Smooth muscle cell (in vitro differentiated cells): ENCODE measurements around the gene FAM98C. TPM values are rescaled to one million over a fixed set of nuclear protein-coding genes. Genes with fewer than 3 reads are reported as not detected.
"Not testable (repeated sequence)": the region's sequence is repeated elsewhere in the genome, so short reads cannot be mapped to it uniquely, and the experiment has no call there.

Source experiments
- DNase-seq: peaks from one replicate; lab custom pipeline; 2025; ENCODE audit not compliant: unreplicated experiment; lab: John Stamatoyannopoulos, UW
- H2AFZ ChIP-seq: fragments of 200-600 bp; sonication (generic); 2 replicates; pipeline ENCODE4 v1.6.0; 2016; ENCODE audit warnings: antibody characterized with exemption, low read depth, mild to moderate bottlenecking
- H3F3A ChIP-seq: fragments of 200-600 bp; sonication (generic); 2 replicates; pipeline ENCODE4 v1.6.0; 2017; ENCODE audit warnings: antibody characterized with exemption, low read depth
- H3K27ac ChIP-seq: fragments of 200-600 bp; sonication (generic); 2 replicates; pipeline ENCODE4 v1.5.1; 2016; ENCODE audit warnings: low read depth, mild to moderate bottlenecking
- H3K27me3 ChIP-seq: fragments of 200-600 bp; sonication (generic); 2 replicates; pipeline ENCODE4 v1.6.1; 2016; ENCODE audit warnings: low read depth, mild to moderate bottlenecking
- H3K36me3 ChIP-seq: fragments of 200-600 bp; sonication (generic); 2 replicates; pipeline ENCODE4 v1.5.1; 2016; ENCODE audit warnings: low read depth
- H3K4me1 ChIP-seq: fragments of 200-600 bp; sonication (generic); 2 replicates; pipeline ENCODE4 v1.5.1; 2016; ENCODE audit warnings: low read depth
- H3K4me2 ChIP-seq: fragments of 200-600 bp; sonication (generic); 2 replicates; pipeline ENCODE4 v1.6.0; 2016; ENCODE audit warnings: mild to moderate bottlenecking
- H3K4me3 ChIP-seq: fragments of 200-600 bp; sonication (generic); 2 replicates; pipeline ENCODE4 v1.5.1; 2016; ENCODE audit warnings: mild to moderate bottlenecking
- H3K79me2 ChIP-seq: fragments of 200-600 bp; sonication (generic); 2 replicates; pipeline ENCODE4 v1.6.0; 2016; ENCODE audit warnings: low read depth, mild to moderate bottlenecking
- H3K9ac ChIP-seq: fragments of 200-600 bp; sonication (generic); 2 replicates; pipeline ENCODE4 v1.6.0; 2016; ENCODE audit warnings: low read depth
- H3K9me3 ChIP-seq: fragments of 200-600 bp; sonication (generic); replicated peaks from 2 replicates; pipeline ENCODE4 v1.5.1; 2016; ENCODE audit warnings: low read depth
- H4K20me1 ChIP-seq: fragments of 200-600 bp; sonication (generic); 2 replicates; pipeline ENCODE4 v1.6.0; 2016; ENCODE audit warnings: low read depth
- CTCF ChIP-seq: fragments of 200-600 bp; sonication (generic); IDR thresholded peaks from 2 replicates; pipeline ENCODE4 v1.5.1; 2017; ENCODE audit warnings: borderline replicate concordance, mild to moderate bottlenecking, antibody characterized with exemption; ENCODE audit not compliant: insufficient read depth, poor library complexity, severe bottlenecking
- WGBS: methylation state at CpG from one replicate; pipeline ENCODE4 v1.1.7; 2016; ENCODE audit warnings: low lambda C conversion rate; 5-methylcytosine and 5-hydroxymethylcytosine counted together
- polyA plus RNA-seq: library from polyadenylated mRNA; unstranded; fragments of >200 nt; fragmentation: Nextera tagmentation; extraction: Ambion mirVana; gene quantifications from 2 replicates; pipeline ENCODE4 v1.2.1, GENCODE V29; 2016
- total RNA-seq: library from RNA; depleted of rRNA; stranded (reverse); fragments of >200 nt; gene quantifications from 2 replicates; pipeline ENCODE4 v1.2.3, GENCODE V29; 2014

The FAM98C gene
- total and polyA plus RNA-seq, 2 experiments from 2014 or later, result 8.5 to 15.9 TPM

- no peak overlapping the region for H3K4me3 ChIP-seq
- H3K36me3 ChIP-seq, result no peaks in the 10 kb centered on the region
- H3F3A ChIP-seq, result no peaks in the 10 kb centered on the region
- WGBS, result 88% methylated on average over 7 of the region's 7 CpGs
- H3K9me3 ChIP-seq, result no peaks in the 10 kb centered on the region
- H3K4me2 ChIP-seq, result no peak overlapping the region
- H3K9ac ChIP-seq, result no peak overlapping the region
- no peak overlapping the region for H2AFZ ChIP-seq
- H3K27me3 ChIP-seq, result no peaks in the 10 kb centered on the region
- H4K20me1 ChIP-seq, result no peaks in the 10 kb centered on the region
- H3K79me2 ChIP-seq, result no peaks in the 10 kb centered on the region
- H3K27ac ChIP-seq, result no peak overlapping the region
- no peaks in the 10 kb centered on the region for H3K4me1 ChIP-seq
- no peak for TF ChIP-seq CTCF
- no peak for DNase-seq
These were observed 22.4 kb downstream of the FAM98C start for GRCh38 chr19:38425222-38425809.

- Histone ChIP-seq H4K20me1 (no peaks in the 10 kb centered on the region), H3K4me1 (no peaks in the 10 kb centered on the region), H3K4me3 (no peak within 1 kb of the TSS), H3K79me2 (no peaks in the 10 kb centered on the region), H3K4me2 (no peak within 1 kb of the TSS), H3F3A (no peaks in the 10 kb centered on the region), H3K27me3 (no peaks in the 10 kb centered on the region), H3K36me3 (no peaks in the 10 kb centered on the region), H3K9me3 (no peaks in the 10 kb centered on the region), H3K27ac (no peak within 1 kb of the TSS), H3K9ac (no peak within 1 kb of the TSS), H2AFZ (no peak within 1 kb of the TSS)
- no peak for TF ChIP-seq CTCF
- WGBS, result 58% methylated on average over 16 of the region's 20 CpGs
- no peak for DNase-seq
These were observed 23.0 kb downstream of the FAM98C start, which contains the start of gene RASGRP4 for GRCh38 chr19:38425810-38426466. RASGRP4 (minus strand) TSS chr19:38426219; CDS start chr19:38426091, 128 bp downstream.

- not testable (repeated sequence) for H4K20me1 ChIP-seq, H3K9me3 ChIP-seq, H3K9ac ChIP-seq, H2AFZ ChIP-seq, H3K4me1 ChIP-seq, H3F3A ChIP-seq, H3K79me2 ChIP-seq, H3K27me3 ChIP-seq, H3K36me3 ChIP-seq, DNase-seq, H3K4me2 ChIP-seq, H3K27ac ChIP-seq, H3K4me3 ChIP-seq
- WGBS, result 87% methylated on average over 17 of the region's 17 CpGs
These were observed 24.3 kb downstream of the FAM98C start for GRCh38 chr19:38427035-38427677.

- Histone ChIP-seq H4K20me1 (no peaks in the 10 kb centered on the region), H2AFZ (no peak overlapping the region), H3K4me2 (no peak overlapping the region), H3F3A (no peaks in the 10 kb centered on the region), H3K79me2 (no peaks in the 10 kb centered on the region), H3K9me3 (no peaks in the 10 kb centered on the region), H3K4me1 (no peaks in the 10 kb centered on the region), H3K27me3 (peaks cover 10% of the 10 kb centered on the region), H3K36me3 (no peaks in the 10 kb centered on the region), H3K27ac (no peak overlapping the region), H3K9ac (no peak overlapping the region), H3K4me3 (no peak overlapping the region)
- no peak for TF ChIP-seq CTCF
- WGBS, result 88% methylated on average over 14 of the region's 14 CpGs
- no peak for DNase-seq
These were observed 26.3 kb downstream of the FAM98C start for GRCh38 chr19:38429055-38429810.
